Upper lobe of left lung (tissue), 6 donors: ENCODE measurements around the gene SERPINA3. TPM values are rescaled to one million over a fixed set of nuclear protein-coding genes. Genes with fewer than 3 reads are reported as not detected.
"Not testable (repeated sequence)": the region's sequence is repeated elsewhere in the genome, so short reads cannot be mapped to it uniquely, and the experiment has no call there.

Experiments used
- ATAC-seq, 2 donors: fragments of 200-7000 bp; cut with Tn5 transposase; one replicate each; pipeline ENCODE4 v1.9.1; 2022; ENCODE audit warnings: mild to moderate bottlenecking in 2 of 2, moderate library complexity in 2 of 2; ENCODE audit not compliant: low FRiP score in 2 of 2
- DNase-seq, 2 donors: peaks; one replicate each; pipeline ENCODE4 v3.0.0-alpha.2; 2019 to 2020
- H3K27ac ChIP-seq, 4 donors: fragments of 200-600 bp; sonication (generic); one replicate each; pipeline ENCODE4 v1.5.1; 2016 to 2019
- H3K27me3 ChIP-seq, 4 donors: fragments of 200-600 bp; sonication (generic); one replicate each; pipeline ENCODE4 v1.5.1; 2017 to 2019
- H3K36me3 ChIP-seq, 4 donors: fragments of 200-600 bp; sonication (generic); one replicate each; pipeline ENCODE4 v1.5.1; 2016 to 2019
- H3K4me1 ChIP-seq, 4 donors: fragments of 200-600 bp; sonication (generic); one replicate each; pipeline ENCODE4 v1.5.1; 2018 to 2019
- H3K4me3 ChIP-seq, 4 donors: fragments of 200-600 bp; sonication (generic); one replicate each; pipeline ENCODE4 v1.5.1; 2017 to 2019; ENCODE audit warnings: mild to moderate bottlenecking in 2 of 4, moderate library complexity in 1 of 4
- H3K9me3 ChIP-seq, 4 donors: fragments of 200-600 bp; sonication (generic); one replicate each; pipeline ENCODE4 v1.5.1; 2018 to 2019
- EP300 ChIP-seq, 4 donors: sonication (generic); formaldehyde crosslinking; IDR thresholded peaks; one replicate each; pipeline ENCODE4 v1.5.1; 2017; ENCODE audit warnings: antibody characterized with exemption in 4 of 4, control low read depth in 2 of 4
- POLR2A ChIP-seq, 4 donors: fragments of 450-650 bp; IDR thresholded peaks; one replicate each; pipeline ENCODE4 v1.5.1; 2016 to 2017; ENCODE audit warnings: antibody characterized with exemption in 4 of 4, mild to moderate bottlenecking in 2 of 4
- POLR2AphosphoS5 ChIP-seq, 2 donors: sonication (generic); formaldehyde crosslinking; IDR thresholded peaks; one replicate each; pipeline ENCODE4 v1.5.1; 2017; ENCODE audit warnings: antibody characterized with exemption in 2 of 2
- WGBS, 2 donors: methylation state at CpG; one replicate each; pipeline ENCODE4 v1.1.5; 2017 to 2018; 5-methylcytosine and 5-hydroxymethylcytosine counted together
- total RNA-seq, 6 donors: library from RNA; depleted of rRNA in 4 of 6; stranded (reverse); fragments of >200 nt in 4 of 6; gene quantifications; one replicate each; pipeline versions ENCODE4 v1.1.0 to v1.2.1, GENCODE V29; 2016 to 2021
- TF ChIP-seq, protein P1 (sequence below), 6 experiments: fragments of 450-650 bp in 4 of 6; fragments of 200-600 bp in 2 of 6; sonication (generic) in 2 of 6; IDR thresholded peaks; one replicate each; pipeline ENCODE4 v1.5.1; 2016 to 2019; ENCODE audit warnings: antibody characterized with exemption in 6 of 6
- donor health status: DM: no; HTN: no; CAD: no; lungs with moderate emphysema.
- donor health status: DM: no; HTN: yes; CAD: no; lungs with severe emphysema.

The SERPINA3 gene
- total RNA-seq, 6 donors from 2014 or later, result 32.5 to 111 (median 55.4) TPM

DNA sequence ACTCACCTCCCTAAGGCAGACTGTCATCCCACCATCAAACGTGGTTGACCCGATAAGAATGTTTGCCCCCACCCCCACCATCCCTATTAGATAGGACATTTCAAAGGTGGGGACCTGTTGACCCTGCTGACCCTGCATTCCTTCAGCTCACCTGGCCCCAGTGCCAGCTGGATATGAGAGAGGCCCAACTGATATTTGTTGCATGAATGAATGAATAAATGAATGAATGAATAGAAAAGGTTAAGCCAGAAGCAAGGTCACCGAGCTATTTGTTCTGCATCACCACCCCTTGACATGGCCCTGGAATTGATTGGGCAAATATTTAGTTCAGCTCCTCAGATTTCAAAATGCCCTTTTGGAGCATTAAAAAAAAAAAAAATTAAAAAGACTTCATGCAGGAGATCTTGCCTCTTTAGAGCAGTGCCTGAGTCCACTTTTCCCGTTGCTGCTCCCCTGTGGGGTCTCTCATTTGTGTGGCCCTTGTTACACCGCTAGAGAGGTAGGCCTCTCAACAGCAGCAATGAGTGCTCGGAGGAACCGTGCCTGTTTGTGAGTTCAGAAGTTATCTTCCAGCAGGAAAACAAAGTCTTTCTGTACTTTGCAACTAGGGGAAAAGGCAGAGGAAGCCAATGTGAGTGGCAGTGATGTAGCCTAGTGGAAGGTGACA, 39.4 kb upstream of the SERPINA3 start:
- no peaks in the 10 kb centered on the region for H3K27me3 ChIP-seq
- ATAC-seq, result no peak
- no peaks in the 10 kb centered on the region for H3K36me3 ChIP-seq
- no peak for DNase-seq
- H3K4me1 ChIP-seq, result no peaks in the 10 kb centered on the region
- no peak overlapping the region for H3K27ac ChIP-seq
- TF ChIP-seq POLR2A (IDR thresholded peaks at IDR 0.05), result no peak
- no peak for TF ChIP-seq POLR2AphosphoS5 (IDR thresholded peaks at IDR 0.05)
- no peak for TF ChIP-seq EP300 (IDR thresholded peaks at IDR 0.05)
- TF ChIP-seq, protein P1, sequence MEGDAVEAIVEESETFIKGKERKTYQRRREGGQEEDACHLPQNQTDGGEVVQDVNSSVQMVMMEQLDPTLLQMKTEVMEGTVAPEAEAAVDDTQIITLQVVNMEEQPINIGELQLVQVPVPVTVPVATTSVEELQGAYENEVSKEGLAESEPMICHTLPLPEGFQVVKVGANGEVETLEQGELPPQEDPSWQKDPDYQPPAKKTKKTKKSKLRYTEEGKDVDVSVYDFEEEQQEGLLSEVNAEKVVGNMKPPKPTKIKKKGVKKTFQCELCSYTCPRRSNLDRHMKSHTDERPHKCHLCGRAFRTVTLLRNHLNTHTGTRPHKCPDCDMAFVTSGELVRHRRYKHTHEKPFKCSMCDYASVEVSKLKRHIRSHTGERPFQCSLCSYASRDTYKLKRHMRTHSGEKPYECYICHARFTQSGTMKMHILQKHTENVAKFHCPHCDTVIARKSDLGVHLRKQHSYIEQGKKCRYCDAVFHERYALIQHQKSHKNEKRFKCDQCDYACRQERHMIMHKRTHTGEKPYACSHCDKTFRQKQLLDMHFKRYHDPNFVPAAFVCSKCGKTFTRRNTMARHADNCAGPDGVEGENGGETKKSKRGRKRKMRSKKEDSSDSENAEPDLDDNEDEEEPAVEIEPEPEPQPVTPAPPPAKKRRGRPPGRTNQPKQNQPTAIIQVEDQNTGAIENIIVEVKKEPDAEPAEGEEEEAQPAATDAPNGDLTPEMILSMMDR (IDR thresholded peaks at IDR 0.05), result no peak
- WGBS, 2 donors, result 68 to 84% methylated on average over 7 of the region's 7 CpGs
- no peak overlapping the region for H3K4me3 ChIP-seq
- H3K9me3 ChIP-seq, result no peaks in the 10 kb centered on the region

DNA sequence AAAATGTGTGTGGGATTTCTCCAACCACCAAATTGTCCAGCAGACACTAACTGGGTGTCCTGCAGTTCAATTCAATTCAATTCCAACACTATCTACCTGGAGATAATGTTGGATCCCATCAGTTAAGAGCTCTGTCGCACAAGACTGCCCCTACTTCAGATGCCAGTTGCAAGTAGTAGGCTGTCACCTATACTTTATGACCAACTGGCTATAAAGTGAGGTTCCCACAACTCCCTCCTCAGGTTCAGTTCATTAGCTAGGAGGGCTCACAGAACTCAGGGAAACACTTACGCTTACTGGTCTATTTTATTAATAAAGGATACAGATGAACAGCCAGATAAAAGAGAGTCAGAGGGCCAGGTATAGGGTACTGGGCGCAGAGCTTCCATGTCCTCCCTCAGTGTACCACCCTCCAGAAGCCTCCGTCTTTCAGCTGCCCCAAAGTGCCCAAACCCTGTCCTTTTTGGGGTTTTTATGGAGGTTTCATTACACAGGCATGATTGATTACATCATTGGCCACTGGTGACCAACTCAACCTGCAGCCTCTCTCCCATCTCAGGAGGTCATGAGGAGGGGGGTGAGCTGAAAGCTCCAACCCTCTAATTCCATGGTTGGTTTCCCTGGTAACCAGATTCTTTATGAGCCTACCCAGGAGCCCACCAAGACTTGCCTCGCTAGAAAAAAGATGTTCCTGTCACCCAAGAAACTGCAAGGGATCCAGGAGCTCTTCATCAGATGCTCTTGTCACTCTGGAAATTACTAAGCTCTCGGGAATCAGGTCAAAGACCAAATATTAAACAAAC, 38.5 kb upstream of the SERPINA3 start:
- 81 to 88% methylated on average over 6 of the region's 6 CpGs for whole genome bisulfite sequencing, 2 donors
- DNase-seq, result no peak
- ATAC-seq, result no peak
- no peaks in the 10 kb centered on the region for H3K9me3 ChIP-seq
- TF ChIP-seq POLR2A (IDR thresholded peaks at IDR 0.05) (no peak), POLR2AphosphoS5 (IDR thresholded peaks at IDR 0.05) (no peak), EP300 (IDR thresholded peaks at IDR 0.05) (no peak)
- TF ChIP-seq, protein P1 (IDR thresholded peaks at IDR 0.05), result no peak
- H3K4me3 ChIP-seq, result no peak overlapping the region
- no peaks in the 10 kb centered on the region for H3K36me3 ChIP-seq
- no peaks in the 10 kb centered on the region for H3K4me1 ChIP-seq
- H3K27ac ChIP-seq, result no peak overlapping the region
- H3K27me3 ChIP-seq, result no peaks in the 10 kb centered on the region

DNA sequence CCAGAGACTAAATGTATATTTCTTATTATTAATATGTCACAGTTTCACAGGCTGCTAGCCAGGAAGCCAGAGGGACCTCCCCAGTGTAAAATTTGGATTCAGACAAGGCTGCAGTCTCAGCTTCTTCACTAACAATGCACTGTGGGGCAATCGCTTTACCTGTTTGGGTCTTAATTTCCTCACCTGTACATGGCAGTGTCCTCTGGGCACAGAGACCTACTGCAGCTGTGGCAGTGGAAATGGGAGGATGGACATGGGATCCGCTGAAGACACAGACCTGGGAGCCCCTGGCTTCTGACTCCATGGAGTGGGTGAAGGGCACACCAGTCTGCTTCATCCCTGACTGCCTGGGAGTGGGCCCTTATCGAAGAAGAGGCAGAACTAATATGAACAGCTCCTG, 37.9 kb upstream of the SERPINA3 start:
- H3K9me3 ChIP-seq, result no peaks in the 10 kb centered on the region
- TF ChIP-seq EP300 (IDR thresholded peaks at IDR 0.05), result no peak
- no peak for TF ChIP-seq POLR2AphosphoS5 (IDR thresholded peaks at IDR 0.05)
- no peak for TF ChIP-seq POLR2A (IDR thresholded peaks at IDR 0.05)
- TF ChIP-seq, protein P1 (IDR thresholded peaks at IDR 0.05), result no peak
- no peaks in the 10 kb centered on the region for H3K27me3 ChIP-seq
- no peak overlapping the region for H3K27ac ChIP-seq
- H3K4me3 ChIP-seq, result no peak overlapping the region
- 70 to 94% methylated on average over 2 to 3 of the region's 3 CpGs for WGBS, 2 donors
- H3K36me3 ChIP-seq, result no peaks in the 10 kb centered on the region
- no peaks in the 10 kb centered on the region for H3K4me1 ChIP-seq
- no peak for DNase-seq
- ATAC-seq, result no peak

DNA sequence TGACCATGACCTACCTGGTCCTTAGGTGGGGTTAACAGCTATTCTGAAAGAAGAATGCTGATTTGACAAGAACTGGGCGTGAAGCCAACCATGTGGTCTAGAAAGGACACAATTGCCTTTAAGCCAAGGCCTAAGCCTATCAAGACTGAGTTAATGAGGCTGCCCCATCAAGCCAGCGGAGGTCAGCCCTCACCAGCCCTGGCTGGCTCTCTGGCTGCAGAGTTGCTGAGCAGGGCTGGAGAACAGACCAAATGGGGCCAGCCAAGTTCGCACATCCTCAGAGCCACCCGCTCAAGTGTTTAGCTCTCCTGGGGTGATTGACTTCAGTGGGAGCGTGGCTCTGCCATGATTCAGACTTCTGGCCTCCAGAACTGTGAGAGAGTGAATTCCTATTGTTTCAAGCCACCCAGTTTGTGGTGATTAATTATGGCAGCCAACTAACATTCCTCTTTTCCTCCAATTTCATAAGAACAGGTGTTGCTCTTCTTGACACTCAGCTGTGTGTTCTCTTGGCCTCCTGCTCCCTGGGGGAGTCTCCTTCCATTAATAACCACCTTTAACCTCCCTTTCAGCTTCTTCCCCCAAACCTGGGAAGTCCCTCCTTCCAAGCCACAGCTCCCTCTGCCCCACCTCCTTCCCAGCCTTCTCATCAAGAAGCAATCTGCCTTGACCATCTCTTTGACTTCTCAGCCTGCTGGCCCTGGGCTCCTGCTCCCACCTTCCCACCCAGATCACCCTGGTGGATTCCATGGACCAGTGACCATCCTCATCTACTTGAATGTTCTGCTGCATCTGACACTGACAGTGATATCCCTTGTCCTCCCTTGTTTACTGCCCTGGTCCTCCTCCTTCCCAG, 36.2 kb upstream of the SERPINA3 start:
- no peak overlapping the region for H3K4me3 ChIP-seq
- no peaks in the 10 kb centered on the region for H3K9me3 ChIP-seq
- no peak for DNase-seq
- TF ChIP-seq EP300 (IDR thresholded peaks at IDR 0.05) (no peak), POLR2AphosphoS5 (IDR thresholded peaks at IDR 0.05) (no peak), POLR2A (IDR thresholded peaks at IDR 0.05) (no peak)
- TF ChIP-seq, protein P1 (IDR thresholded peaks at IDR 0.05), result no peak
- WGBS, 2 donors, result 52 to 80% methylated on average over 3 to 5 of the region's 5 CpGs
- H3K4me1 ChIP-seq, result peaks cover 0 to 2% (median 1%) of the 10 kb centered on the region in 4 donors
- no peaks in the 10 kb centered on the region for H3K27me3 ChIP-seq
- H3K27ac ChIP-seq, result no peak overlapping the region
- no peak for ATAC-seq
- no peaks in the 10 kb centered on the region for H3K36me3 ChIP-seq

DNA sequence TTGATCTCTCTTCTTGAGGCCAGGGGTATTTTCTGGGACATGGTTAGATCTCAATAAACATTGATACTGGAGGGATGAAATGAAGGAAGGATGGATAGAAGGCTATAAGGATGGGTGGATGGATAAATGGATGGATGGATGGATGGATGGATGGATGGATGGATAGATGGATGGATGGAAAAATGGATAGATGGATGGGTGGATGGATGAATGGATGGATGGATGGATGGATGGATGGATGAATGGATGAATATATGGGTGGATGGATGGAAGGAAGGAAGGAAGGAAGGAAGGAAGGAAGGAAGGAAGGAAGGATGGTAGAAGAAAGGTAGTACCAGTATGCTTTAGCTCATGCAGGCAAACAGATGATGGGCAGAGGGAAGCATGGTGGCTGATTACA, 34.7 kb upstream of the SERPINA3 start:
- not testable (repeated sequence) for DNase-seq, H3K9me3 ChIP-seq

More for the DNA sequence above, 34.7 kb upstream of the SERPINA3 start:
- not testable (repeated sequence) for H3K4me1 ChIP-seq, H3K27me3 ChIP-seq, H3K4me3 ChIP-seq, H3K27ac ChIP-seq, H3K36me3 ChIP-seq, ATAC-seq
